ENCODE results near the gene FKBP7.

FKBP7 gene

DNA sequence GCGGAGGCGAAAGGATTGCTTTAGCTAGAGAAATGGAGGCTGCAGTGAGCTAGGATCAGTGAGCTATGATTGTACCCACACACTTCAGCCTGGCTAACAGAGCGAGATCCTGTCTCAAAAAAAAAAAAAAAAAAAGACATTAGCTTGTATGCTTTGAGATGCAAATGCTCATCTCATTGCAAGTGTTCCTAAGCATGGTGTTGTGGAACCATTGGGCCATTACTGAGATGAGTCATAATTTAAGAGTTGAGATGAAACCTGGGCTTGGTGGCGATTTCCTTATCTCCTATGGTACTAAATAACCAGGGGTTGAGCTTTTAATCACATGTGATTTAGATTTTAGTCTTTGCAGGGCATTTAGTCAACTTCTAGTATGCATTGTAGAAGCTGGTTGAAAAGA, 4.0 kb upstream of the FKBP7 start:
- no peak for TF ChIP-seq EZH2 (IDR thresholded peaks at IDR 0.05; ENCODE audit: borderline replicate concordance, low read depth, low read length, severe bottlenecking)
- TF ChIP-seq, protein P1, sequence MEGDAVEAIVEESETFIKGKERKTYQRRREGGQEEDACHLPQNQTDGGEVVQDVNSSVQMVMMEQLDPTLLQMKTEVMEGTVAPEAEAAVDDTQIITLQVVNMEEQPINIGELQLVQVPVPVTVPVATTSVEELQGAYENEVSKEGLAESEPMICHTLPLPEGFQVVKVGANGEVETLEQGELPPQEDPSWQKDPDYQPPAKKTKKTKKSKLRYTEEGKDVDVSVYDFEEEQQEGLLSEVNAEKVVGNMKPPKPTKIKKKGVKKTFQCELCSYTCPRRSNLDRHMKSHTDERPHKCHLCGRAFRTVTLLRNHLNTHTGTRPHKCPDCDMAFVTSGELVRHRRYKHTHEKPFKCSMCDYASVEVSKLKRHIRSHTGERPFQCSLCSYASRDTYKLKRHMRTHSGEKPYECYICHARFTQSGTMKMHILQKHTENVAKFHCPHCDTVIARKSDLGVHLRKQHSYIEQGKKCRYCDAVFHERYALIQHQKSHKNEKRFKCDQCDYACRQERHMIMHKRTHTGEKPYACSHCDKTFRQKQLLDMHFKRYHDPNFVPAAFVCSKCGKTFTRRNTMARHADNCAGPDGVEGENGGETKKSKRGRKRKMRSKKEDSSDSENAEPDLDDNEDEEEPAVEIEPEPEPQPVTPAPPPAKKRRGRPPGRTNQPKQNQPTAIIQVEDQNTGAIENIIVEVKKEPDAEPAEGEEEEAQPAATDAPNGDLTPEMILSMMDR (IDR thresholded peaks at IDR 0.05; ENCODE audit: borderline replicate concordance, extremely low read depth, low read length, poor library complexity, severe bottlenecking): no peak
- Histone ChIP-seq H3K9ac (ENCODE audit: low read depth, low read length) (peak overlapping the region; percentile 1; the same call in 1 of the 2 replicates), H3K4me1 (ENCODE audit: insufficient read depth, low read length) (peaks cover 52% of the 10 kb centered on the region), H3K27ac (ENCODE audit: low read length) (no peak overlapping the region), H3K36me3 (ENCODE audit: insufficient read depth, low read length) (peaks cover 21% of the 10 kb centered on the region), H4K20me1 (ENCODE audit: insufficient read depth, low read length) (peaks cover 12% of the 10 kb centered on the region; the same call in 1 of the 2 replicates), H3K79me2 (ENCODE audit: insufficient read depth, low read length) (peaks cover 79% of the 10 kb centered on the region), H3K4me2 (ENCODE audit: insufficient read depth, low read length) (peak overlapping the region; percentile 69), H3K27me3 (ENCODE audit: insufficient read depth, low read length, poor library complexity) (no peaks in the 10 kb centered on the region), H2AFZ (ENCODE audit: low read depth, low read length) (no peak overlapping the region), H3K4me3 (ENCODE audit: low read depth in 1 of 2, low read length in 2 of 2) (peak overlapping the region in 1 of 2 experiments; percentile 42; a peak in 2 of 4 replicates), H3K9me3 (ENCODE audit: insufficient read depth, low read length, severe bottlenecking) (no peaks in the 10 kb centered on the region)
- ATAC-seq (ENCODE audit: insufficient read depth, low read depth) (no peak), DNase-seq (no peak)

DNA sequence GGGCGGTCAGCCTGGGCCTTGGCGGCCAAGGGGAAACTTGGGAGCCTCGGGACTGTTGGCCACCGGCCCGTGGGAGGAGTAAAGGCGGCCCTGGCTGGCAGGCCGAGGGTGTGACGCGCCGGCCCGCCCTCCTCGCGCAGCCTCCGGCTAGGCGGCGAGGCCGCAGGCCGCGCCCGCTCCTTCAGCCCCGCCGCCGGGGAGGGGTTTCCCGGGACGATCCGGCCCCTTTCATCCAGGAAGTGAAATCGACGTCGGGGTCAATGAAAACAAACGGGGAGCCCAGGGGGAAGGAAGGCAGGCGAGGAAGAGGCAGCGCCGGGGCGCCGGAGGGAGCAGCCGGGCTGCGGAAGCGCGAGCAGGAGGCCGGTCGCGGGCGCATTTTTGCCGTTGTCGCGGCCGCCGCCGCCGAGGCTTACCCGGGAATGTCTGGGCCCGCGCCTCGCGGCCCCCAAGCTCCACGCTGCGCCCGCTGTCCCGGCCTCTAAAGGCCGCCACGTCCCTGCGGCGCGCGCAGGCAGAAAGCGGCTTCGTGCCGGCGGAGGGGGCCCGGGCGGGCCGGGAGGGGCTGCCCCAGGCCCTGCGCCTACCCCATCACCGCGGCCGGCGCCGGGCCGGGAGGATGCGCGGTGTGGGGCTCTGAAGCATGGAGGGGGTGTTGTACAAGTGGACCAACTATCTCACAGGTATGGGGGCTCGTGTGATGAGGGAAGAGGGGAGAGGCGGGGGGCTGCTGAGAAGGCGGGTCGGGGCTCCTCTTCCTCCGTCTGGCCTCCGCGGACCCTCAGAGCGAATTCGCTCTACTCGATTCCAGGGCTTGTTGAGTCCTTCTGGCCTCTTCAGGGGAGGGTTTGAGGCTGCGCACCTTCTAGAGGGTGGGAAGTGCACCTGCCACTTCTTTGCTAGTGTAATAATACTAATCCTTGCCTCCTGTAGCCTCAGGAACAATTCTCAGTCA, 2.1 kb upstream of the FKBP7 start, which contains the start of gene PLEKHA3:
Gene PLEKHA3 (plus strand): TSS at position 231 of the 955 bp plus-strand sequence. CDS start 413 bp downstream, at position 644.
- H3K36me3 ChIP-seq (ENCODE audit: insufficient read depth, low read length): peaks cover 4% of the 10 kb centered on the region
- peaks cover 76% of the 10 kb centered on the region for H3K79me2 ChIP-seq (ENCODE audit: insufficient read depth, low read length)
- H2AFZ ChIP-seq (ENCODE audit: low read depth, low read length): peak within 1 kb of the TSS; percentile 96
- H3K27ac ChIP-seq (ENCODE audit: low read length): peak within 1 kb of the TSS; percentile 95
- no peaks in the 10 kb centered on the region for H3K27me3 ChIP-seq (ENCODE audit: insufficient read depth, low read length, poor library complexity)
- peaks cover 69% of the 10 kb centered on the region for H3K4me1 ChIP-seq (ENCODE audit: insufficient read depth, low read length)
- H3K9ac ChIP-seq (ENCODE audit: low read depth, low read length): peak within 1 kb of the TSS; percentile 78
- ATAC-seq (ENCODE audit: insufficient read depth, low read depth) (peak; percentile 71), DNase-seq (peak; percentile 83)
- H3K4me3 ChIP-seq (ENCODE audit: low read depth in 1 of 2, low read length in 2 of 2): peak within 1 kb of the TSS; percentile 65 to 88
- peaks cover 10% of the 10 kb centered on the region; the same call in 1 of the 2 replicates for H4K20me1 ChIP-seq (ENCODE audit: insufficient read depth, low read length)
- H3K4me2 ChIP-seq (ENCODE audit: insufficient read depth, low read length): peak within 1 kb of the TSS; percentile 69
- no peaks in the 10 kb centered on the region for H3K9me3 ChIP-seq (ENCODE audit: insufficient read depth, low read length, severe bottlenecking)
- TF ChIP-seq EZH2 (IDR thresholded peaks at IDR 0.05; ENCODE audit: borderline replicate concordance, low read depth, low read length, severe bottlenecking): no peak
- TF ChIP-seq, protein P1 (IDR thresholded peaks at IDR 0.05; ENCODE audit: borderline replicate concordance, extremely low read depth, low read length, poor library complexity, severe bottlenecking): peak; percentile 10

DNA sequence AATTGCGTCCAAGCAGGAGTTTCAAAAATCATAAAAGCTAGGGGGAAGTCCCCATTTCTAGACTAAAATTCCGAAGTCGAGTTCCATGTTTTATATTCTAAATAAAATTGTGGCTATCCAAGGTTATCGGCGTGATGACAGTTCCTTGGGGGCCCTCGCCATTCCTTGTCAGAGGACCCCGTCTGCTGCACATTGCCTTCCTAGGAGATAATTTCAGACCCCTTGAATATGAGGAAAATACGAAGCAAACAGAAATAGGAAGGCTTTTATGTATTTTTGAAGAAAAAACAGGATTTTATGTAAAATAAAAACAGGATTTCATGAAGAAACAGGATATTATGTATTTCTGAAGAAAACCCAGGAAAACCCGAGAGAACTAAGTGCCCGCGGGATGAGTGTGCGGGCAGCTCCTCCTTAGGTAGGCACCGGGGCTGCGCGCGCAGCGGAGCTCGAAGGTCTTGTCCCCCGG, 1.4 kb upstream of the FKBP7 start:
- Histone ChIP-seq H3K9me3 (ENCODE audit: insufficient read depth, low read length, severe bottlenecking) (no peaks in the 10 kb centered on the region), H3K4me3 (ENCODE audit: low read depth in 1 of 2, low read length in 2 of 2) (peak overlapping the region; percentile 65 to 88; a peak in 3 of 4 replicates), H3K9ac (ENCODE audit: low read depth, low read length) (peak overlapping the region; percentile 78), H2AFZ (ENCODE audit: low read depth, low read length) (peak overlapping the region; percentile 96), H3K4me2 (ENCODE audit: insufficient read depth, low read length) (peak overlapping the region; percentile 69), H4K20me1 (ENCODE audit: insufficient read depth, low read length) (peaks cover 10% of the 10 kb centered on the region; the same call in 1 of the 2 replicates), H3K4me1 (ENCODE audit: insufficient read depth, low read length) (peaks cover 69% of the 10 kb centered on the region), H3K36me3 (ENCODE audit: insufficient read depth, low read length) (no peaks in the 10 kb centered on the region), H3K79me2 (ENCODE audit: insufficient read depth, low read length) (peaks cover 71% of the 10 kb centered on the region), H3K27me3 (ENCODE audit: insufficient read depth, low read length, poor library complexity) (no peaks in the 10 kb centered on the region), H3K27ac (ENCODE audit: low read length) (peak overlapping the region; percentile 95)
- ATAC-seq (ENCODE audit: insufficient read depth, low read depth) (no peak; the same call in 2 of the 3 replicates), DNase-seq (no peak)
- TF ChIP-seq EZH2 (IDR thresholded peaks at IDR 0.05; ENCODE audit: borderline replicate concordance, low read depth, low read length, severe bottlenecking): no peak
- TF ChIP-seq, protein P1 (IDR thresholded peaks at IDR 0.05; ENCODE audit: borderline replicate concordance, extremely low read depth, low read length, poor library complexity, severe bottlenecking): no peak

Data from DND-41 (cell line).